GM19452 (cell line): ENCODE results near the gene PRICKLE4.

Experiments used
- ATAC-seq: cut with Tn5 transposase; IDR thresholded peaks from one replicate; pipeline ENCODE4 v1.9.1; 2021; ENCODE audit not compliant: unreplicated experiment

Gene PRICKLE4

GRCh38 chr6:41770381-41771057 lies 10.1 kb upstream of the PRICKLE4 start:
- no peak for ATAC-seq

GRCh38 chr6:41771058-41771983 lies 9.3 kb upstream of the PRICKLE4 start:
- ATAC-seq: no peak

DNA sequence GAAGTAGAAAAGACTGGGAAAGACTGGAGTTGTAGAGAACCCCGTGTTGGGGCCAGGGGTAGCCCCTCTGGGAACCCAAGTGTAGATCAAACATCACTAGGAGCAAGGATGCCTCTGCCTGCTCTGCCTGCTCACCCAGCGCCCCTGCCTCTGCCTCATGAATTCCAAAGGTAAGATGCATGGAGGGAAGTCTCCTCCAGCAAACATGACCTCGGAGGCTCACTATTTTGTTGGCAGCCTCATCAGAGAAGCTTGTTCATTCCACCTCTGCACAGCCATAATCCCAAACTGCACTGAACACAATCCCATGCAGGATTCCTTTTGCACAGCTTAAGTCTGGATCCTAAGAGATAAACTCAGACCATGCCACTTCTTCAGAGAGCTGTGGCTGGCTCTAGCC lies 5.7 kb upstream of the PRICKLE4 start:
- ATAC-seq: no peak

GRCh38 chr6:41775293-41775882 lies 5.2 kb upstream of the PRICKLE4 start:
- no peak for ATAC-seq

DNA sequence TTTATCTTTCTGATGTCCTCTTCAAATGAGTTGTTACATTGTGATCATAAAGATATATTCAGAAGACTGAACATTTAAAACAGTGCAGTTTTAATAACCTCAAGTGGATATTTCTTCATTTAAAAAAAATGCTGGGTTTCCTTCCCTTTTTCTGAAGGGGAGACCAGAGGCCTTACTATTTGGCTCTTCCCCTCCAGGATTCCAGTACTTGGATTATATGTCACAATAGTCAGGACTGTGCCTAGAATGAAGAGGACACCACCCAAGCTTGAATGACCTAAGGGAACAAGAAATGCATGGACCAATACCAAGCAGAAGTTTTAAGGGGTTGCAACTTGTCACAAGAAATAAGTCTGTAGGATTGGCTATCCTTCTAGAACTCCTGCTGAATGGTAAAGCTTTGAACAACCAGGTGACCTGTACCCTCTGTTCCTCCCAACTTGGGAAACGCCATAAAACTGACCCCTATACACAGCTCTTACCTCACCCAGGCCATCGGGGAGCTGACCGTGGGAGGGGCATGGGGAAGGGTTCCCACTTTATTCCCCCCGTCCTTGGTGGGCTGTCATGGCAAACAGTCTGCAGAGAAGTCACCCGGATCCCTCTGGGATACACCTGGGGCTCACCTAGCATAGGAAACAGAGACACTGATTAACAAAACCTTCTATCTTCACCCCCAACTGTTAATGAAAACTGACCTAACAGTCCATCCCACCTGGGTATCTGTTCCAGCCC lies 2.9 kb upstream of the PRICKLE4 start:
- no peak for ATAC-seq

DNA sequence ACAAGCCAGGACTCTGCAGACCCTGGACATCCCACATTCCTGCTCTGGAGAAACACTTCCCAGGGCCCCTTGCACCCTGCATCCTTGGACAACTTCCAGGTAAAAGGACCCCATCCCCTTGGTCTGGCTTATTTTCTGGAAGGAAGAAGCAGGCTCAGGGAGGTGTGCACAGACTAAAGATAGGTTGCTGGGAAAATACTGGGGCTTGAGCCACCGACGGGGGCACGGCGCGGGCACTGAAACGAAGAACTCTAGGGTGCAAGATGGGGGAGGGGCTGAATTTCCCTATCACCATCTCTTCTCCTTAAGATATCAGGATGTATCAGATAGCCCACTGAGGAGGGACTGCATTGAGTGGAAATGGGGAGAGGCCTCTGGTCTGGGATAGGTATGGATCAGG lies 1.7 kb upstream of the PRICKLE4 start:
- no peak for ATAC-seq

- ATAC-seq: no peak
These were observed 1.2 kb upstream of the PRICKLE4 start for GRCh38 chr6:41779336-41779735.

GRCh38 chr6:41779788-41780550 lies 613 bp upstream of the PRICKLE4 start, which contains the start of gene FRS3:
Gene FRS3 (minus strand): TSS chr6:41779900. CDS start chr6:41776987, 2,913 bp downstream.
- peak; percentile 97 for ATAC-seq

DNA sequence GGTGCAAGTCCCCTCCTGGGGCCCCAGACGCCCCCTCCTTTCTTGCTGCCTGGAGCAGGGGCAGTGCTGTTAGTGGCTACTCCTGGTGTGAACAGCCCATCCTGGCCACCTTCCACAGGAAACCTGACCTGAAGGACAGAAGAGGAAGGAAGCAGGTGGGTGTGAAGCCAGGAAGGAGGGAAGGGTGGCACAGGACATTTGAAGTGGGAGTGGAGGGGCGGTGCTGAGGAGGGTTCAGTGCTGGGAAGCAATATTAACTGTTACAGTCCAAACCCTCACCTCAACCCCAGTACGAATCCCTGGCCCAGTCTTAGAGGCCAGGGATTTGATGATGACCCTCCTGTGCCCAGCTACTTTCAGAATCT lies 766 bp downstream of the PRICKLE4 start:
- ATAC-seq: no peak

DNA sequence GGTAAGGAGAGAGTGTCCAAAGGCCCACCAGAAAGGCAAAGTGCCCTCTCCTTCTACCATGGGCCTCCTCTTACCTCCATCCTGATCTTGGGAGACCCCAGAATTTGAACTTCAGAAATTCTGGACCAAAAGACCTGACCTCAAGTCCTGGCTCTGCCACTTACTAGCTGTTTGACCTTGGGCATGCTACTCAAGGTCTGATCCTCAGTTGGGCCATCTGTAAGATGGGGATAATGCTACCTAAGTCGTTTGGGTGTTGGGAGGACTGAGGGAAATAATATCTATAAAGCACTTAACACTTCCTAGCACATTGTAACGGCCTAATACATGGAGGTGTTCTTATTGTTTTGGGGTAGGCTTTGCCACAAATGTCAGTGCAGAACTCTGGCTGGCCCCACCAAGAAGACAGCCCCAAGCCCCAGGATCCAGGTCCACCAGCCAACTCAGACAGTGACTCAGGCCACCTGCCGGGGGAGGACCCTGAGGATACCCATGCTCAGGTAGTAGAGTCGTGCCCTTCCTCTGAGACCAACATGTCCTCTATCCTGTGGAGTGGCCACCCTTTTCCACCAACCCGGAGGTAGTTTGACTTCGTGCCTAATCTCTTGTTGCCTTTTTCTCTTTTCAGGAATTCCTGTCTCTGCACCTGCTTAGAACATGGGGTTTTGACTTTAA lies 2.7 kb downstream of the PRICKLE4 start:
- no peak for ATAC-seq

- ATAC-seq: no peak
These were observed 4.1 kb downstream of the PRICKLE4 start for GRCh38 chr6:41784581-41785171.

DNA sequence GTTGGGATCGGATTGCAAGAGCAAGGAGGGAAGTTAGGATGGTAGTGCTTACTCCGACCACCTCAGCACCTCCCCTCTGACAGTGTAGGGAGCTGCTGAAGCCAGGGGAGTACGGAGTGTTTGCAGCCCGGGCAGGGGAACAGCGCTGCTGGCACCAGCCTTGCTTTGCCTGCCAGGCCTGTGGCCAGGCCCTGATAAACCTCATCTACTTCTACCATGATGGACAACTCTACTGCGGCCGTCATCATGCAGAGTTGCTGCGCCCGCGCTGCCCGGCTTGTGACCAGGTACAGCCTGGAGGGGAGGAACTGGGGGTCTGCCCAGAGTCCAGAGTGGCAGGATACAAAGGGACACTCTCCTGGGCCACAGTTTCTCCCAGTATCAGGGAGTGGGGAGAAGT lies 4.7 kb downstream of the PRICKLE4 start:
- ATAC-seq: no peak

DNA sequence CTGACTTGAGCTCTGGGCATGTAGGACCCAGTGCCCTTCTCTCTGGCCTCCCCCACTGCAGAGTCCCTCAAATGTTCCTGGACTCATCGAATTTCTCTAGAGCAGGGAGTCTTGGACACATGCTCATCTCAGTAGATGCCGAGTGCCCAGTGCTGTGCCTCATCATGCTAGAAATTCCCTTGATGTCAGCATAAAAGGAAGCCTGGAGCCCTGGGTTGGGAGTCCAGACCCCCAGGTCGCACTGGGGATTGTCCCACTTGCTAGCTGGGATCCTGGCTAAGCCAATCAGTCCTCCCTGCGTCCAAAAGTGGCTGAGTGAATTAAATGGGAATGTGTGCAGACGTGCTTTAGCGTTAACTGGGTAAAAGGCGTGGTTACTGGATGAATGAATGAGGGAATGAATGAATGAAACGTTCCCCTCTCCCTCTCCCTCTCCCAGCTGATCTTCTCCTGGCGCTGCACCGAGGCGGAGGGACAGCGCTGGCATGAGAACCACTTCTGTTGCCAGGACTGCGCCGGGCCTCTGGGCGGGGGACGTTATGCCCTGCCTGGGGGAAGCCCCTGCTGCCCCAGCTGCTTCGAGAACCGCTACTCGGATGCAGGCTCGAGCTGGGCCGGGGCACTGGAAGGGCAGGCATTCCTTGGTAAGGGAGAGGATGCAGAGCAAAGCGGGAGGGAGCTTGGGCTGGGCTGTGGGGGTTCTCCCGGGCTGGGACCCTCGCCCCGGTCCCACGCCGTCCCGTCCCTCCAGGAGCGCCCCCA lies 5.3 kb downstream of the PRICKLE4 start:
- no peak for ATAC-seq

DNA sequence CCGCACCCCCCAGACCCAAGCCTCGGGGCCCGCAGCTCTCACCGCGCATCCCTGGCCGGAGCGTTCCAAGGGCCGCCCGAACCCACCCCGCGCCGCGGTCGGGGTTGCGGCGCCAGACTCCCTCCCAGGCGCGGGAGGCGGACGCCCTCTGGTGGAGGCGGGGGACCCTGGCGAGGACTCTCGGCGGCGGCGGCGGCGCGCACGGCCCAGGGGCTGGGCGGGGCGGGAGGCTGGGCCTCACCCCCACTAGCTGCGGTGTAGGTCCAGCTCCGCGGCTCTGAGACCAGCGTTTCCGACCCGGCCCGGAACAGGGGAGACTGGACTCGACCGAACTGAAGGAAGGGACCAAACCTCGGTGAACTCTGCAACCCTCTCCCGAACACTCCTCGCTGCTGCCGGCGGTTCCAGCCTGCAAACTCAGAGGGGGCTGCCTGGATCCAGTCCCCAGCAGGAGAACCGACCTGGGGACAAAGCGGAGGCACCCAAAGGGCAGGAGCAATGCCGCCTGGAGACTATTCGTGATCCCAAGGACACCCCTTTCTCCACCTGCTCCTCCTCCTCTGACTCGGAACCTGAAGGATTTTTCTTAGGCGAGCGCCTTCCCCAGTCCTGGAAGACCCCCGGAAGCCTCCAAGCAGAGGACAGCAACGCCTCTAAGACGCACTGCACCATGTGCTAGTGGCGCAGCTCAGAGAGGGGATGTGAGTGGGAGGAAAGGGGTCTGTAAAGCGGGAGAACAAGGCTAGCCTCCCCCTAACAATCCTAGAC lies 6.1 kb downstream of the PRICKLE4 start:
- peak; percentile 65 for ATAC-seq

DNA sequence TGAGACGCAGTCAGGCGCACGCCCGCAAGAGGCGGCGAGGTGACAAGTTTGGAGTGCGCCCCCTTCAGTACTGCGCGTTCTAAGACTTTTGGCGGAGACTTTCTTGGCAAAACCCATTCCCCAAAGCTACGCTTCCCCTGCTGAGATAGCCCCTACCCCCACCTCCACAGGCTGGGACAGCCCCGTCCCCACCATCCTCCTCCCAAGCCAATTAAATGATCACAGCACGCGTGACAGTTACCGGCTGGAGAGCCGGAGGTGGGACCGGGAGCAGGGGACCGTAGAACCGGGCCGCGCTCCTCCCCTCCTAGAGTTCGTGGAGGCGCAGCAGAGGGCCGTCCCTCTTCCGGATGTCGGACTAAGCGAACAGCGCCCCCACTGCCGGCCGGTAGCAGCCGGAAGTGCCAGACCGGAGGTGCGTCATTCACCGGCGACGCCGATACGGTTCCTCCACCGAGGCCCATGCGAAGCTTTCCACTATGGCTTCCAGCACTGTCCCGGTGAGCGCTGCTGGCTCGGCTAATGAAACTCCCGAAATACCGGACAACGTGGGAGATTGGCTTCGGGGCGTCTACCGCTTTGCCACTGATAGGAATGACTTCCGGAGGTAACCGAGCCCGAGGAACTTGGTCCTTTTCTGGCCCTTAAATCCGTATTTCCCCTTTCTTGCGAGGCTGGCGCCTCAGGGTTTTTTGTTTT lies 6.8 kb downstream of the PRICKLE4 start, which contains the start of gene TOMM6:
TOMM6 (plus strand) TSS at position 476 of the 699 bp plus-strand sequence; CDS start at position 480, 4 bp downstream.
- ATAC-seq: peak; percentile 80

- no peak for ATAC-seq
These were observed 8.8 kb downstream of the PRICKLE4 start for GRCh38 chr6:41789390-41789724.

DNA sequence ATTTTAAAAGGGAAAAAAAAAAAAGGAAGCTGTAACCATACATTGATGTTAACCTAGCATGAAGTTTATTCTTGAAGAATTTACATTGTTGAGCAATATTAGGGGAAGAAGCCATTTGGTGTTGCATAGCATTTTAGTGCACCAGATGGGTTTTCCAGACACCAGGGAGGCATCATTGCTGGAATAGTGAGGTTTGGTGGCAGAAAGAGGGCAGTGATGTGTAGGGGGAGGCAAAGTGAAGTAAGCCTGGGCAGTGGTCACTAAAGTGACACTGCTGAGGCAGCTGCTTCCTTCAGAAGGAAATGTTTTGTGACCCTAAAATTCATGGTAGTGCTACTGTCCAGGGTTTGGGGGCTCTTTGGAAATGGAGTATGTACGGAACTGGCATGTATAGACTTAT lies 9.5 kb downstream of the PRICKLE4 start:
- no peak for ATAC-seq
